Erythroblast (primary cell): ENCODE results near the gene UBE2E2.

ENCODE experiments used
- GATA1 ChIP-seq: IDR thresholded peaks from 2 replicates; pipeline ENCODE4 v1.6.1; 2011; ENCODE audit warnings: low read depth, mild to moderate bottlenecking, control low read depth, low read length, moderate library complexity
- POLR2A ChIP-seq: IDR thresholded peaks from 2 replicates; pipeline ENCODE4 v1.6.1; 2011; ENCODE audit warnings: mild to moderate bottlenecking, low read length

DNA sequence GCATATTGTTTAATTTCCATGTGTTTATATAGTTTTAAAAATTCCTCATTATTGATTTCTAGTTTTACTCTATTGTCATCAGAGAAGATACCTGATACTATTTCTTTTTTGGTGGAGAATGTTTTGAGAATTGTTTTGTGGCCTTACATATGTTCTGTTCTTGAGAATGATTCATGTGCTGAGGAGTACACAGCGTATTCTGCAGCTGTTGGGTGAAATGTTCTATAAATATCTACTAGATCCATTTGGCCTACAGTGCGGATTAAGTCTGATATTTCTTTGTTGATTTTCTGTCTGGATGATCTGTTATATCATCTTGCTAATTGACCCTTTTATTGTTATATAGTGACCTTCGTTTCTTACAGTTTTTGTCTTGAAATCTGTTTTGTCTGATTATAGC, 109.7 kb downstream of the UBE2E2 start:
- TF ChIP-seq POLR2A, result no peak
- no peak for TF ChIP-seq GATA1
